ENCODE measurements around the gene ANKRD53.
"Not testable (repeated sequence)": the region's sequence is repeated elsewhere in the genome, so short reads cannot be mapped to it uniquely, and the experiment has no call there.

The ANKRD53 gene

DNA sequence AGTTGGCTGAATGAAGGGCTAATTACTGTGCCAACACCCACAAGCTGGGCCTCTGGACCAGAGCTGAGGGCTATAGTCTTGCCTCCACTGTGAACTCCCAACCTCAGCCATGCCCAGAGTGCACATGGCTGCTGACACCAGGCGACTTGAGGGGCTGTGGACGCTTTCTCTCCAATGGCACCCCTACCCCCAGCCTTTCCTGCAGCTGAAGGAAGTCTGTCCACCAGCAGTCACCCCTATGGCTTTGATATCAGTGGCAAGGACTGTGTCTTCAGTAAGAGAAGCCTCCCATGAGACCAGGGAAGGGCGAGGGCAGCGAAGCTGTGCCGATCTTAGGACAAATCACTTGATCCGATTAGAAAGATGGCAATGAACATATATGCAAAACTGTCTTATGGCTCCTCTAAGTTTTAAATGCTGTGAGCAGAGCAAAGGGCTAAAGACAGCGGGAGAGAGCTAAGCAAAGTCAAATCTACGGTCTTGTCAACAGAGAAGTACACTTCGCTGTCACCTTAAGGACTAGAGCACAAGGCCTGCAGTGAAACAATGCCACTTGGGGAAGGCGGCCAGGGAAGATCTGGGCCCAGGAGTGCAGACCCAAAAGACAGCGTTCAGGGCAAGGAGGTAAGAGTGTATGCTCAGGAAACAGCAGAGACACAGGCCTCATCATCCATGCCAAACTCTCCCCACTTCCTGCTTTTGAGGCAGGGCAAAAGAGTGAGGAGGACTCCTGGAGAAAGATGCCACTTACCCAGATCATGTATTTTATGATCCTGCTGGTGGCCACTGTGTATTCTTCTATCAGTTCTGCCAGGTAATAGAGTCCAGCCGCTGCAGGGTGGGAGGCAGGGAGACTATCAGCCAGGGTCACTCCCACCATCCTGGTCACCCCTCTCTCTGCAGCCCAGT lies 14.8 kb downstream of the ANKRD53 start:
- DNase-seq, result no peak

GRCh38 chr2:70994009-70994698 lies 15.7 kb downstream of the ANKRD53 start:
- peak; percentile 69 for DNase-seq

- DNase-seq, result peak; percentile 91
These were observed 16.4 kb downstream of the ANKRD53 start, which contains the start of gene TEX261 for GRCh38 chr2:70994699-70995425. Gene TEX261 (minus strand): TSS chr2:70994873. CDS start chr2:70994757, 116 bp downstream.

DNA sequence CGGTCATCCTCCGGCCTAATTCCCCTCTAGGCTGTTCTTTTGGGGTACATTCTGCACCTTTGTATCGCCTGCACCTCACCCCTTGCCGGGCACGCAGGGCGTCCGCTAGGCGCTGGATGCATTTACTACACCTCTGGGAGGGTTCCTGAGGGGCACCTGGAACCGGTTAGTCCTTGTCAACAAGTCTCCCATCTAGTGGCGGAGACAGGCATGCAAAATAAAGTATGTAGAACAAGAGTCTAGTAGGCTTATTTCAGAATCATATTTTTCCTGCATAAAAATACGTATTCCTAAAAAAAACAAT lies 16.9 kb downstream of the ANKRD53 start:
- DNase-seq, result no peak

DNA sequence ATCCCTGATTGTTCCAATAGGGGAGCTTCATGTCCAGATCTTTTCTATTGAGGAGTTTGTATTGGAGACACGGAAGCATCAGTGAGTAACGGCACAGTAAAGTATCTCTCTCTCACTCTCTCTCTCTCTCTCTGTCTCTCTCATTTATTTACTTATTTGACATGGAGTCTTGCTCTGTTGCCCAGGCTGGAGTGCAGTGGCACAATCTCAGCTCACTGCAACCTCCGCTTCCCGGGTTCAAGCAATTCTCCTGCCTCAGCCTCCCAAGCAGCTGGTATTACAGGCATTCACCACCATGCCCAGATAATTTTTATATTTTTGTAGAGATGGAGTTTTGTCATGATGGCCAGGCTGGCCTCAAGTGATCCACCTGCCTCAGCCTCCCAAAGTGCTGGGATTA lies 20.5 kb downstream of the ANKRD53 start:
- not testable (repeated sequence) for DNase-seq

GRCh38 chr2:70999362-70999761 lies 20.9 kb downstream of the ANKRD53 start:
- DNase-seq, result no peak

DNA sequence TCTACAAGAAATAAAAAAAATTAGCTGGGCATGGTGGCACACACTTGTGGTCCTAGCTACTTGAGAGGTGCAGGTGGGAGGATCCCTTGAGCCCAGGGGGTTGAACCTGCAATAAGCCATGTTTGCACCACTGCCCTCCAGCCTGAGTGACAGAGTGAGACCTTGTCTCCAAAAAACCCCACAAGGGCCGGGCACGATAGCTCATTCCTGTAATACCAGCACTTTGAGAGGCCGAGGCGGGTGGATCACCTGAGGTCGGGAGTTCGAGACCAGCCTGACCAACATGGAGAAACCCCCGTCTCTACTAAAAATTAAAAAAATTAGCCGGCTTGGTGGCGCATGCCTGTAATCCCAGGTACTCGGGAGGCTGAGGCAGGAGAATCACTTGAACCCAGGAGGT lies 21.5 kb downstream of the ANKRD53 start:
- DNase-seq, result not testable (repeated sequence)

- peak; percentile 81 for DNase-seq
These were observed 22.6 kb downstream of the ANKRD53 start for GRCh38 chr2:71000780-71001591.

GRCh38 chr2:71001592-71001927 lies 23.1 kb downstream of the ANKRD53 start:
- DNase-seq, result no peak

DNA sequence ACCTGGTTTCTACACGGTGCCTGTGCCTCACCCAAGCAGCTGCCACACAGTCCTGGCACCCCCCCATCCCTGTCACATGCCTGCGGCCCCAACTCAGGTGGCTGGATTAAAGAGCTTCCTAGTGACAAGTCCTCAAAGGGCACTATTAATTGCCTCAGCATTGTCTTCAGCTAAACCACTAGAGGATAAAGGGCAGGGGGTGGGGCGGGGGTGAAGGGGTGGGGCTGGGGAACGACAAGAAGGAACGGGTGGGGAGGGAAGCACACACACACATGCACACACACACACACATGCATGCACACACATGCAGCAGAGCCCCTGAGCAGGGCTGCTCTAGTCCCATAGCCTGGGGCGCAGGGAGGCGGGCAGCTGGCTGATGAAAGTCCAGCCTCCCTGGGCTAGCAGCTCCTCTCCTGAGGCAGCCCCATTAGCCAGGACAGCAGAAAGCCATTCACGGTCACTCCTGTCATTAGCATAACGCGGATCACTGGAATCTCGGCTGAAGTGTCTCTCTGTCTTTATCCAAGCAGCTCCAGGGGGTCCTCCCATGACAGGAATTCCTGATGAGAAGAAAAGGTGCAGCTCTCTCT lies 23.6 kb downstream of the ANKRD53 start:
- DNase-seq, result no peak

DNA sequence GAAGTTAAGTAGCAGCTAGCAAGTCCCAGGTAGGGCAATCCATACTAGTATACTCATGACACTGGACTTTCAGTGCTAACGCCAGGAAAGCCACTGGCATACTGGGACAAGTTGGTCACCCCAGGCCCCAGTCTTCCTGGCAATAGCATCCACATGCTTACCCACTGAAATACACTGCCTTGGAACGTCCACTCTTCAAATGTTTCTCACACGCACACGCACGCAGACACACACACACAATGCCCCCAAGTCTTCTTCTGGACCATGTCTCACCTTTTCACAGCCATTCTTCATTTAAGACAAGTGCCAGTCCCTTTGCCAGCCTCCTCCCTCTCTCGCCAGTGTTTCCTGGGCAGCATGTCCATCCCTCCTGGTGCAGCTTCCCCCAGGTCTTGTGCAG lies 25.0 kb downstream of the ANKRD53 start:
- DNase-seq, result no peak

- no peak for DNase-seq
These were observed 25.7 kb downstream of the ANKRD53 start for GRCh38 chr2:71003966-71004755.

GRCh38 chr2:71004857-71005256 lies 26.4 kb downstream of the ANKRD53 start:
- no peak for DNase-seq

GRCh38 chr2:71005271-71006202 lies 27.1 kb downstream of the ANKRD53 start:
- DNase-seq, result no peak

DNA sequence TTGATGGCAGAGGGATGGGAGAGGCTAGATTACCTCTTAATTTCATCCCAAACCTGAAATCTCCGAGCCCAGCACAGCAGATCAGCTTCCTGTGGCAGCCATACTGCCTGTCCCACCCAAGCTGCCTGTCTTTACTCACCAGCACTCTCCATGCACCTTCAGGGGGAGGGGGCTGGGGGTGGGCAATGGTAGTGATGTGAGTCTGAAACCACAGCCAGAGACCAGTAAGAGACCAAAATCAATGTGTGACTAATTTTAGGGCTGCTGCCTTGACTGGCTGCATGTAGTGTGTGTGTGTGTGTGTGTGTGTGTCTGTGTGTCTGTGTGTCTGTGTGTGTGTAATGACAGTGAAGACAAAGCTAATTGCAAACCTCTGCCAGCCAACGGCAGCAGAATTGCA lies 27.9 kb downstream of the ANKRD53 start:
- no peak for DNase-seq

GRCh38 chr2:71006955-71007799 lies 28.7 kb downstream of the ANKRD53 start:
- DNase-seq, result no peak

GRCh38 chr2:71008342-71008741 lies 29.9 kb downstream of the ANKRD53 start:
- DNase-seq, result no peak

DNA sequence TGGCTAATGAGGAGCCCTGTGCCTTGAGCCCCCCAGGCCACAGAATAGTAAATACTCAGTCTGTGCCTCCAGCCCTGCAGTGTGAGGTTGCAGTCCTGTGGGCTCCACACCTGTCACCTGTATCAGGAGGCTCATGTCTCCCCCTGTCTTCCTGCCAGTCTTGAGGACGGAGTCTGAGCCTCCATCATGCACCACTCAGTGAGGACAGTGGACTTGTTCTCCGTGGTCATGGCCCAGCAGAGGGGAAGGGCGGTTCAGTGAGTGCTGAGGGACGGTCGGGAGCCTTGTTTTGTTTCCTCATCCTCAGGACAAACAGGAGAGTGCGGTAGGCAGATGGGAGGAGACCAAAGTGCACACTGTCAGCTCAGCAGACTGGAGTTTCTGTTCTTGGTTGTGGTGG lies 33.4 kb downstream of the ANKRD53 start:
- not testable (repeated sequence) for DNase-seq

DNA sequence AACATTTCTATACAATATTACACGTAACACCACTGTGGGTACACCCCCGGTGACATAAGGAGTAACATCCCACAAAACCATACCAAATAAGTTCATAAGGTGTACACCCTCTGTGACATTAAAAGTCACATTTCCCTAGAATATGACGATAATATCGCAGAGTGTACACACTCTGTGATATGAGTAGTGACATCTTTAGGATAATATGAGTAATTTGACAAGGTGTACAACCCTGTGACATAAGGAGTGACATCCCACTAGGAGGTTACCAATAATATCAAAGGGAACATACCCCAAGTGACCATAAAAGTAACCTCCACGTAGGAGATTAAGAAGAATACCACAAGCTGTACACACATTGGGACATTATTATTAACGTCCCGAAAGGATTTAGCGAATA lies 40.2 kb downstream of the ANKRD53 start:
- no peak for DNase-seq

Data from activated CD4-positive, CD25-positive, alpha-beta regulatory T cell treated with anti-CD3 and anti-CD28 coated beads, Interleukin-2, amount 50 U/mL, for 72 hours (primary cell).